ENCODE results near the gene CCDC8. TPM values are rescaled to one million over a fixed set of nuclear protein-coding genes. Genes with fewer than 3 reads are reported as not detected.

The CCDC8 gene
- total and polyA plus RNA-seq, 9 of the 15 experiments (the other 6 are each of a cell fraction or from before 2014, with no cell fraction given) = 0.68 to 30.8 (median 15.6) TPM

DNA sequence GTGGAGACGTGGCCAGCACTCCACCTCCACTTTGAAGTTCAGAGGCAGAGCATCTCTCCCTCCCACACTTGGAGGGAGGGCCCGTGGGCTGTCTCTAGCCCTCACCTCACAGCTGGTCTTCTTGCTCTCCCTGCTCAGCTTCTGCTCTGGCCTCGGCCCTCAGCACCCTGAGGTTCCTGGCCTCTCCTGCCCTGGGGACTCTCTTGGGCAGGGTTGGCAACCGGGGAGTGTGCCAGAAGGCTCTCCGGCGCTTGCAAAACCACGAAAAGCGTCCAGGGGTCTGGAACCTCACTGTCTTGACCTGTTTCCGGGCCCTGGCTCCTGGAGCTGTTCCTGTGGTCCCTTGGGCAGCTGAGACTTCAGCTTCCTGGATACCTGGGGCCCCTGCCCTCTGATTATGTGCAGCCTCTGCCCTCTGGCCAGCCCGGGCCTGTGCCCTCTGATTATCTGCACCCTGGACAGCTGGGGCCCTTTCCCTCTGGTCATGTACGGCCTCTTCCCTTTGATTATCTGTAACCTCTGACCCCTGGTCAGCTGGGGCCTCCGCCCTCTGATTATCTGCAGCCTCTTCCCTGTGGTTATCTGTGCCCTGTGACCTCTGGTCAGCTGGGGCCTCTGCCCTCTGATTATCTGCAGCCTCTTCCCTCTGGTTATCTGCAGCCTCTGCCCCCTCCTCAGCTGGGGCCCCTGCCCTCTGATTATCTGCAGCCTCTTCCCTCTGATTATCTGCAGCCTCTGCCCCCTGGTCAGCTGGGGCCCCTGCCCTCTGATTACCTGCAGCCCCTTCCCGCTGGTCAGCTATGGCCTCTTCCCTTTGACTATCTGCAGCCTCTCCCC is 2.1 kb downstream of the CCDC8 start (continued):
- TF ChIP-seq DMBX1 (CRISPR knock-in tag; IDR thresholded peaks at IDR 0.05; ENCODE audit: borderline replicate concordance) (no peak), SAFB (IDR thresholded peaks at IDR 0.05; ENCODE audit: borderline replicate concordance, low read depth, low read length) (no peak), POLR2AphosphoS2 (IDR thresholded peaks at IDR 0.05; ENCODE audit: low read length) (no peak), SMARCE1 (IDR thresholded peaks at IDR 0.05) (no peak), MCM2 (IDR thresholded peaks at IDR 0.05; ENCODE audit: low read depth) (no peak), STAG1 (CRISPR knock-in tag; IDR thresholded peaks at IDR 0.05; ENCODE audit: borderline replicate concordance) (no peak), ETS2 (tag; IDR thresholded peaks at IDR 0.05; ENCODE audit: borderline replicate concordance, poor library complexity, severe bottlenecking) (no peak), GABPB1 (CRISPR knock-in tag; IDR thresholded peaks at IDR 0.05) (no peak), GATAD2B (IDR thresholded peaks at IDR 0.05; ENCODE audit: borderline replicate concordance) (no peak), ZNF121 (CRISPR knock-in tag; conservative IDR thresholded peaks at IDR 0.05) (no peak), CBX5 (IDR thresholded peaks at IDR 0.05; ENCODE audit: borderline replicate concordance, low read depth) (no peak), SMAD3 (CRISPR knock-in tag; conservative IDR thresholded peaks at IDR 0.05) (no peak), NONO (IDR thresholded peaks at IDR 0.05; ENCODE audit: low read depth in 2 of 2, low read length in 1 of 2) (no peak), CBX8 (IDR thresholded peaks at IDR 0.05; ENCODE audit: borderline replicate concordance, extremely low read depth, low read depth, low read length, poor library complexity, severe bottlenecking) (no peak), DNMT1 (IDR thresholded peaks at IDR 0.05) (no peak), MECOM (CRISPR knock-in tag; IDR thresholded peaks at IDR 0.05) (no peak), NR2C2 (CRISPR knock-in tag; IDR thresholded peaks at IDR 0.05) (peak; percentile 95), NR2C2 (tag; IDR thresholded peaks at IDR 0.05) (peak; percentile 95), CTBP1 (IDR thresholded peaks at IDR 0.05; ENCODE audit: borderline replicate concordance) (no peak), TCF3 (CRISPR knock-in tag; IDR thresholded peaks at IDR 0.05) (peak; percentile 71), ZNF766 (CRISPR knock-in tag; conservative IDR thresholded peaks at IDR 0.05) (no peak), TCF7 (IDR thresholded peaks at IDR 0.05; ENCODE audit: borderline replicate concordance) (no peak), SNIP1 (IDR thresholded peaks at IDR 0.05; ENCODE audit: low read depth) (no peak), ZNF146 (CRISPR knock-in tag; IDR thresholded peaks at IDR 0.05; ENCODE audit: unreplicated experiment) (no peak), ZNF175 (CRISPR knock-in tag; IDR thresholded peaks at IDR 0.05; ENCODE audit: low read depth) (no peak)
- TF ChIP-seq, protein P1, sequence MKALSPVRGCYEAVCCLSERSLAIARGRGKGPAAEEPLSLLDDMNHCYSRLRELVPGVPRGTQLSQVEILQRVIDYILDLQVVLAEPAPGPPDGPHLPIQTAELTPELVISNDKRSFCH (CRISPR knock-in tag; IDR thresholded peaks at IDR 0.05) = no peak
- TF ChIP-seq, protein P1 (tag; IDR thresholded peaks at IDR 0.05) = peak; percentile 36; the same call in 1 of the 2 replicates
- TF ChIP-seq, protein P2, sequence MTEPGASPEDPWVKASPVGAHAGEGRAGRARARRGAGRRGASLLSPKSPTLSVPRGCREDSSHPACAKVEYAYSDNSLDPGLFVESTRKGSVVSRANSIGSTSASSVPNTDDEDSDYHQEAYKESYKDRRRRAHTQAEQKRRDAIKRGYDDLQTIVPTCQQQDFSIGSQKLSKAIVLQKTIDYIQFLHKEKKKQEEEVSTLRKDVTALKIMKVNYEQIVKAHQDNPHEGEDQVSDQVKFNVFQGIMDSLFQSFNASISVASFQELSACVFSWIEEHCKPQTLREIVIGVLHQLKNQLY (CRISPR knock-in tag; conservative IDR thresholded peaks at IDR 0.05) = no peak
- TF ChIP-seq, protein P3, sequence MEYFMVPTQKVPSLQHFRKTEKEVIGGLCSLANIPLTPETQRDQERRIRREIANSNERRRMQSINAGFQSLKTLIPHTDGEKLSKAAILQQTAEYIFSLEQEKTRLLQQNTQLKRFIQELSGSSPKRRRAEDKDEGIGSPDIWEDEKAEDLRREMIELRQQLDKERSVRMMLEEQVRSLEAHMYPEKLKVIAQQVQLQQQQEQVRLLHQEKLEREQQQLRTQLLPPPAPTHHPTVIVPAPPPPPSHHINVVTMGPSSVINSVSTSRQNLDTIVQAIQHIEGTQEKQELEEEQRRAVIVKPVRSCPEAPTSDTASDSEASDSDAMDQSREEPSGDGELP (CRISPR knock-in tag; IDR thresholded peaks at IDR 0.05; ENCODE audit: borderline replicate concordance) = peak; percentile 99
